Activated CD4-positive, alpha-beta T cell treated with anti-CD3 and anti-CD28 coated beads for 36 hours (primary cell): ENCODE results near the gene ZNF414. TPM values are rescaled to one million over a fixed set of nuclear protein-coding genes. Genes with fewer than 3 reads are reported as not detected.

ENCODE experiments used
- ATAC-seq: fragments of 200-7000 bp; cut with Tn5 transposase; one replicate; pipeline ENCODE4 v1.10.0; 2021; ENCODE audit warnings: mild to moderate bottlenecking, moderate library complexity
- CTCF ChIA-PET: fragments of 350-600 bp; sonication (Branson Sonifier 250); formaldehyde crosslinking; loops from one replicate; lab custom pipeline; 2021; ENCODE audit warnings: antibody characterized with exemption; lab: Charles Lee
- POLR2A ChIA-PET: fragments of 350-600 bp; sonication (Branson Sonifier 250); formaldehyde crosslinking; loops from one replicate; lab custom pipeline; 2021; ENCODE audit warnings: antibody characterized with exemption, inconsistent platforms; lab: Charles Lee
- DNase-seq: peaks from one replicate; pipeline ENCODE4 v3.0.0-alpha.2; 2020
- H3K27ac Mint-ChIP-seq: one replicate; pipeline ENCODE4 v1.8.0; 2021; ENCODE audit warnings: mixed read lengths
- H3K27me3 Mint-ChIP-seq: one replicate; pipeline ENCODE4 v1.8.0; 2021; ENCODE audit warnings: mixed read lengths
- H3K36me3 Mint-ChIP-seq: one replicate; pipeline ENCODE4 v1.8.0; 2021; ENCODE audit warnings: low read depth, mixed read lengths
- H3K4me1 Mint-ChIP-seq: one replicate; pipeline ENCODE4 v1.8.0; 2021; ENCODE audit warnings: mixed read lengths
- H3K4me3 Mint-ChIP-seq: one replicate; pipeline ENCODE4 v1.8.0; 2021; ENCODE audit warnings: mild to moderate bottlenecking, moderate library complexity, mixed read lengths
- H3K9me3 Mint-ChIP-seq: one replicate; pipeline ENCODE4 v1.8.0; 2021; ENCODE audit warnings: low read depth, mixed read lengths
- intact Hi-C, 2 experiments: fragments of 100-400 bp; cut with DNase I in 1 of 2; cut with micrococcal nuclease in 1 of 2; formaldehyde crosslinking; loops; one replicate each; pipeline versions ENCODE4 v1.14.2 to v1.15.1; 2022 to 2024; cut with DNase I, micrococcal nuclease
- total RNA-seq, 2 experiments: library from RNA; stranded (reverse); gene quantifications; one replicate each; pipeline ENCODE4 v1.2.3, GENCODE V29; 2021

Gene ZNF414
- total RNA-seq, 2 experiments from 2014 or later: 21.0 to 23.7 TPM

- ATAC-seq (no peak), DNase-seq (no peak)
- Mint-ChIP-seq H3K27me3 (no peaks in the 10 kb centered on the region), H3K4me1 (peaks cover 25% of the 10 kb centered on the region), H3K36me3 (peaks cover 78% of the 10 kb centered on the region), H3K4me3 (no peak overlapping the region), H3K9me3 (no peaks in the 10 kb centered on the region), H3K27ac (peak overlapping the region; percentile 20)
- CTCF ChIA-PET: interaction anchor here (1.0 kb wide), 1 partner anchor 16 kb away, joined by 3 read pairs; no protein-coding TSS in a partner anchor
- intact Hi-C loops: no loop called here
- POLR2A ChIA-PET: no interaction called here
These were observed 47.9 kb downstream of the ZNF414 start for GRCh38 chr19:8466018-8466417.

GRCh38 chr19:8463365-8463764 lies 50.6 kb downstream of the ZNF414 start:
- DNase-seq (no peak), ATAC-seq (no peak)
- Mint-ChIP-seq H3K4me3 (no peak overlapping the region), H3K9me3 (no peaks in the 10 kb centered on the region), H3K27me3 (no peaks in the 10 kb centered on the region), H3K36me3 (peaks cover 67% of the 10 kb centered on the region), H3K27ac (no peak overlapping the region), H3K4me1 (peaks cover 48% of the 10 kb centered on the region)
- intact Hi-C loops: no loop called here
- ChIA-PET POLR2A (interaction anchor here (0.5 to 0.7 kb wide), 3 partner anchors 16 to 1685 kb away, joined by 3 to 8 read pairs (median 3); no protein-coding TSS in a partner anchor), CTCF (interaction anchor here (1.1 to 2.1 kb wide), 3 partner anchors 10 to 50 kb away, joined by 4 to 12 read pairs (median 5); partner anchors contain the start of genes HNRNPM and MARCHF2)

DNA sequence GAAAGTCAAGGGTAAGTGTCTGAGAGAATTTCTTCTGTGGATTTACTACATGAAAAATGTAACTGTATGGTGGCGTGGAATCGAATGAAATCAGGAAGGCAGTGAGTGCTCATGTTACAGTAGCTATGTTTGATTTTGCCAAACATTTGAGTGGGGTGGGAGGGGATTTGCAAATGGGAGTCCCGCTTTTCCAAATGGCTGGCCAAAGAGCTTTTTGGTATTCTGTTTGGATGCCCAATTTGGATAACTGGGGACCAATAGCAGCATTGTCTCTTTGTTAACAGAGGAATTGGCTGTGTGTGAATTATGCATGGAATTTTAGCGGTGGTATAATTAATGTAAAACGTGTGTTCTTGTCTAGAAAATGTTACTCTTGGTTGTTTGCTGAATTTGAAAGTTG lies 51.4 kb downstream of the ZNF414 start:
- POLR2A ChIA-PET: interaction anchor here (0.7 kb wide), 1 partner anchor 17 kb away, joined by 3 read pairs; no protein-coding TSS in a partner anchor
- peaks cover 55% of the 10 kb centered on the region for H3K4me1 Mint-ChIP-seq
- H3K27me3 Mint-ChIP-seq: no peaks in the 10 kb centered on the region
- DNase-seq (no peak), ATAC-seq (no peak)
- no peak overlapping the region for H3K27ac Mint-ChIP-seq
- H3K9me3 Mint-ChIP-seq: no peaks in the 10 kb centered on the region
- CTCF ChIA-PET: interaction anchor here (0.7 to 1.6 kb wide), 4 partner anchors 18 to 392 kb away, joined by 3 to 12 read pairs (median 4); partner anchors contain the start of genes HNRNPM and MARCHF2
- H3K4me3 Mint-ChIP-seq: no peak overlapping the region
- peaks cover 66% of the 10 kb centered on the region for H3K36me3 Mint-ChIP-seq
- intact Hi-C loops: no loop called here

DNA sequence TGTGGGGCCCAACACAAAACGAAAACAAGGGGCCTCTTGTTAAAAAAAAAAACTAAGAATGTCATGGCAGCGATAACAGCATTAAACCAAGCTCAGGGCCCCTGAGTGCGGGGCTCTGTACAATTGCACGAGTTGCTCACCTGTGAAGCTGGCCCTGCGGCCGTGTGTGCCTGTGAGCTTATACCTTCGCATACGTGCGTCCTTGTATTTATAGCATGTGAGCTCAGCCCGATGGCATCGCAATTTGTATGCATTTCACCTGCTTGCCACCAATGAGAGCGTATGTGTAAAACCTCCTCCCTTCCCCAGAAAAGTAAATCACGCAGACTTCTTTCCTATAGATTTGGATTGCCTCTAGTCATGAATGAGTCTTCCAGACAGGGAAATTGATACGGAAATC lies 52.1 kb downstream of the ZNF414 start:
- intact Hi-C loops: no loop called here
- ATAC-seq: no peak
- Mint-ChIP-seq H3K27me3 (no peaks in the 10 kb centered on the region), H3K4me3 (no peak overlapping the region), H3K36me3 (peaks cover 63% of the 10 kb centered on the region), H3K9me3 (no peaks in the 10 kb centered on the region), H3K4me1 (peaks cover 58% of the 10 kb centered on the region), H3K27ac (no peak overlapping the region)
- ChIA-PET POLR2A (no interaction called here), CTCF (interaction anchor here (0.7 to 1.6 kb wide), 3 partner anchors 21 to 391 kb away, joined by 3 to 12 read pairs (median 4); partner anchors contain the start of gene MARCHF2)
- DNase-seq: no peak

- ChIA-PET POLR2A (no interaction called here), CTCF (no interaction called here)
- H3K9me3 Mint-ChIP-seq: no peaks in the 10 kb centered on the region
- DNase-seq (no peak), ATAC-seq (no peak)
- H3K4me3 Mint-ChIP-seq: no peak overlapping the region
- H3K4me1 Mint-ChIP-seq: peaks cover 62% of the 10 kb centered on the region
- peaks cover 65% of the 10 kb centered on the region for H3K36me3 Mint-ChIP-seq
- no peaks in the 10 kb centered on the region for H3K27me3 Mint-ChIP-seq
- intact Hi-C loops: no loop called here
- peak overlapping the region; percentile 20 for H3K27ac Mint-ChIP-seq
These were observed 52.6 kb downstream of the ZNF414 start for GRCh38 chr19:8461376-8461775.

- Mint-ChIP-seq H3K9me3 (no peaks in the 10 kb centered on the region), H3K27ac (peak overlapping the region; percentile 14), H3K27me3 (no peaks in the 10 kb centered on the region), H3K36me3 (peaks cover 64% of the 10 kb centered on the region), H3K4me3 (no peak overlapping the region), H3K4me1 (peaks cover 65% of the 10 kb centered on the region)
- ChIA-PET CTCF (interaction anchor here (0.6 to 1.1 kb wide), 3 partner anchors 37 to 193 kb away, joined by 3 read pairs; no protein-coding TSS in a partner anchor), POLR2A (interaction anchor here (0.8 kb wide), 1 partner anchor 11 kb away, joined by 4 read pairs; no protein-coding TSS in a partner anchor)
- DNase-seq (no peak), ATAC-seq (no peak)
- intact Hi-C loops: no loop called here
These were observed 53.3 kb downstream of the ZNF414 start for GRCh38 chr19:8460516-8461298.

Other genes starting within 250 kb of the ZNF414 start
- gene CD320, start 205.8 kb downstream of the ZNF414 start, total RNA-seq: 10 to 100 TPM; 39.9 to 41.4 TPM
- gene NDUFA7, start 192.8 kb downstream of the ZNF414 start, total RNA-seq: 100 to 1,000 TPM in 1 of 2 experiments, 10 to 100 TPM in 1; 90.9 to 112 TPM
- 1,000 to 10,000 TPM; 1,994 to 2,316 TPM for gene RPS28, start 192.7 kb downstream of the ZNF414 start, total RNA-seq
- gene KANK3, start 170.9 kb downstream of the ZNF414 start, total RNA-seq: 1 to 10 TPM in 1 of 2 experiments, under 1 TPM in 1; 0.98 to 1.1 TPM
- gene ANGPTL4, start 150.0 kb downstream of the ZNF414 start, total RNA-seq: 1 to 10 TPM; 7.4 to 7.9 TPM
- 10 to 100 TPM; 74.3 to 93.4 TPM for gene RAB11B, start 123.8 kb downstream of the ZNF414 start, total RNA-seq
- 10 to 100 TPM in 1 of 2 experiments, 1 to 10 TPM in 1; 9.1 to 10.1 TPM for gene MARCHF2, start 100.9 kb downstream of the ZNF414 start, total RNA-seq
- 100 to 1,000 TPM; 250 to 304 TPM for gene HNRNPM, start 69.2 kb downstream of the ZNF414 start, total RNA-seq
- gene PRAM1, start 11.5 kb downstream of the ZNF414 start, total RNA-seq: 1 to 10 TPM in 1 of 2 experiments, under 1 TPM in 1; 0.90 to 1.1 TPM
- gene MYO1F, start 63.3 kb upstream of the ZNF414 start, total RNA-seq: 10 to 100 TPM; 13.7 to 18.3 TPM
- gene ADAMTS10, start 96.5 kb upstream of the ZNF414 start, total RNA-seq: 1 to 10 TPM; 4.5 to 5.0 TPM
- not detected for gene NFILZ, start 116.5 kb upstream of the ZNF414 start, total RNA-seq
- not detected for gene ACTL9, start 184.6 kb upstream of the ZNF414 start, total RNA-seq
- gene OR2Z1, start 207.5 kb upstream of the ZNF414 start, total RNA-seq: not detected